HepG2 (cell line): Measurements from ENCODE around the gene TTC4. TPM values are rescaled to one million over a fixed set of nuclear protein-coding genes. Genes with fewer than 3 reads are reported as not detected.
A peak's percentile ranks its signal among the peaks of the same experiment; 100 is the strongest.

Experiments used
- AKNA ChIP-seq: sonication (generic); formaldehyde crosslinking; IDR thresholded peaks from 2 replicates; pipeline ENCODE4 v1.4.0; 2020; ENCODE audit warnings: missing genetic modification reagents, borderline replicate concordance
- CCDC6 ChIP-seq: sonication (generic); formaldehyde crosslinking; IDR thresholded peaks from 2 replicates; pipeline ENCODE4 v1.8.1; 2022; ENCODE audit warnings: mild to moderate bottlenecking, missing genetic modification reagents, moderate library complexity
- KLF9 ChIP-seq: IDR thresholded peaks from 2 replicates; pipeline ENCODE4 v1.6.1; 2016; ENCODE audit warnings: low read depth
- MXI1 ChIP-seq: IDR thresholded peaks from 3 replicates; pipeline ENCODE4 v1.6.1; 2012; ENCODE audit warnings: low read depth, low read length, inconsistent platforms, borderline replicate concordance
- SMC3 ChIP-seq: IDR thresholded peaks from 2 replicates; pipeline ENCODE4 v1.6.1; 2011; ENCODE audit warnings: low read length, improper control_type of control experiment
- STAG1 ChIP-seq: sonication (generic); formaldehyde crosslinking; IDR thresholded peaks from 2 replicates; pipeline ENCODE4 v1.4.0; 2020; ENCODE audit warnings: missing genetic modification reagents
- THAP11 ChIP-seq: IDR thresholded peaks from 2 replicates; pipeline ENCODE4 v1.6.1; 2016; ENCODE audit warnings: missing biosample characterization, missing genetic modification reagents
- THAP7 ChIP-seq: sonication (generic); formaldehyde crosslinking; IDR thresholded peaks from 2 replicates; pipeline ENCODE4 v1.8.1; 2023; ENCODE audit warnings: mild to moderate bottlenecking, missing genetic modification reagents
- ZBTB4 ChIP-seq: sonication (generic); formaldehyde crosslinking; IDR thresholded peaks from 2 replicates; pipeline ENCODE4 v1.4.0; 2020; ENCODE audit warnings: missing genetic modification reagents, mild to moderate bottlenecking, borderline replicate concordance
- ZFP36 ChIP-seq: fragments of 150-350 bp; IDR thresholded peaks from 2 replicates; pipeline ENCODE4 v1.6.1; 2018; ENCODE audit warnings: borderline replicate concordance, low read length, low read depth; ENCODE audit not compliant: partially characterized antibody
- ZNF580 ChIP-seq: IDR thresholded peaks from 2 replicates; pipeline ENCODE4 v1.6.1; 2016; ENCODE audit warnings: low read depth, borderline replicate concordance
- ZNF646 ChIP-seq: sonication (generic); formaldehyde crosslinking; IDR thresholded peaks from 2 replicates; pipeline ENCODE4 v1.9.0; 2021; ENCODE audit warnings: mild to moderate bottlenecking, missing genetic modification reagents
- polyA plus RNA-seq, 8 experiments: library from polyadenylated mRNA; depleted of rRNA in 3 of 8; stranded (reverse) in 7 of 8; unstranded in 1 of 8; fragments of >200 nt; fragmentation: Illumina TruSeq in 4 of 8; extraction: Trizol in 4 of 8; gene quantifications; 2 replicates each; pipeline versions ENCODE4 v1.2.1 to v1.2.3, GENCODE V29; 2011 to 2016; ENCODE audit warnings: low read depth in 4 of 8, missing spikeins in 1 of 8, mixed read lengths in 1 of 8; ENCODE audit not compliant: insufficient read depth in 1 of 8
- total RNA-seq, 5 experiments: library from RNA; depleted of rRNA; stranded (reverse); fragments of >200 nt; fragmentation: Illumina TruSeq; extraction: Trizol; gene quantifications; 2 replicates each; pipeline ENCODE4 v1.2.3, GENCODE V29; 2016; ENCODE audit warnings: low read depth in 1 of 5

Gene TTC4
- total and polyA plus RNA-seq, 2 of the 13 experiments (the other 11 are each of a cell fraction or from before 2014, with no cell fraction given), result 13.1 to 24.7 TPM

GRCh38 chr1:54768093-54768492, 52.4 kb downstream of the TTC4 start (continued):
- TF ChIP-seq AKNA (CRISPR knock-in tag) (no peak), CCDC6 (CRISPR knock-in tag) (no peak), KLF9 (CRISPR knock-in tag) (no peak), ZFP36 (no peak), MXI1 (no peak), THAP7 (CRISPR knock-in tag) (no peak), ZNF646 (CRISPR knock-in tag) (0 out of 2 replicates have a peak, but pooled peaks have one; percentile 23), ZBTB4 (no peak), STAG1 (CRISPR knock-in tag) (peak; percentile 62), THAP11 (no peak), SMC3 (peak; percentile 61; the same call in 1 of the 2 replicates), ZNF580 (no peak)
